Activated T-helper 9 cell treated with anti-CD3 and anti-CD28 coated beads, Interleukin-2, amount 50 U/mL, for 16 hours (primary cell): ENCODE data around the gene CLASP1.
"Not testable (repeated sequence)": the region's sequence is repeated elsewhere in the genome, so short reads cannot be mapped to it uniquely, and the experiment has no call there.

Experiments used
- DNase-seq: peaks from one replicate; pipeline ENCODE4 v3.0.0-alpha.2; 2020; ENCODE audit warnings: low read depth

Gene CLASP1

GRCh38 chr2:121649149-121649595, at the start of gene CLASP1:
TSS of gene CLASP1 (minus strand) at chr2:121649462. CDS start at chr2:121605895, 43,567 bp downstream.
- DNase-seq = no peak

GRCh38 chr2:121698318-121698930, 49.2 kb upstream of the CLASP1 start:
- DNase-seq = no peak

- DNase-seq = no peak
These were observed 47.9 kb upstream of the CLASP1 start for GRCh38 chr2:121697108-121697631.

GRCh38 chr2:121696410-121696930, 47.2 kb upstream of the CLASP1 start:
- no peak for DNase-seq

- DNase-seq = no peak
These were observed 45.8 kb upstream of the CLASP1 start for GRCh38 chr2:121695171-121695451.

- DNase-seq = no peak
These were observed 45.3 kb upstream of the CLASP1 start for GRCh38 chr2:121694398-121695170.

GRCh38 chr2:121690572-121690971, 41.3 kb upstream of the CLASP1 start:
- DNase-seq = not testable (repeated sequence)

- DNase-seq = no peak
These were observed 40.8 kb upstream of the CLASP1 start for GRCh38 chr2:121690095-121690494.

- DNase-seq = no peak
These were observed 40.1 kb upstream of the CLASP1 start for GRCh38 chr2:121689356-121689755.

- DNase-seq = no peak
These were observed 39.6 kb upstream of the CLASP1 start for GRCh38 chr2:121688820-121689219.

GRCh38 chr2:121686902-121687301, 37.6 kb upstream of the CLASP1 start:
- DNase-seq = no peak

GRCh38 chr2:121686218-121686617, 37.0 kb upstream of the CLASP1 start:
- DNase-seq = no peak

- no peak for DNase-seq
These were observed 33.4 kb upstream of the CLASP1 start for GRCh38 chr2:121682396-121683298.

- no peak for DNase-seq
These were observed 28.6 kb upstream of the CLASP1 start for GRCh38 chr2:121677855-121678254.

GRCh38 chr2:121671621-121672020, 22.4 kb upstream of the CLASP1 start:
- DNase-seq = not testable (repeated sequence)

- no peak for DNase-seq
These were observed 20.9 kb upstream of the CLASP1 start for GRCh38 chr2:121670181-121670580.

GRCh38 chr2:121667618-121668017, 18.4 kb upstream of the CLASP1 start:
- DNase-seq = no peak

GRCh38 chr2:121666042-121666441, 16.8 kb upstream of the CLASP1 start:
- DNase-seq = no peak

GRCh38 chr2:121665504-121665903, 16.2 kb upstream of the CLASP1 start:
- no peak for DNase-seq

- DNase-seq = no peak
These were observed 15.5 kb upstream of the CLASP1 start for GRCh38 chr2:121664713-121665112.

GRCh38 chr2:121664086-121664485, 14.8 kb upstream of the CLASP1 start:
- no peak for DNase-seq

GRCh38 chr2:121663434-121663833, 14.2 kb upstream of the CLASP1 start:
- DNase-seq = no peak
